ENCODE results near the gene FEM1A.
"Not testable (repeated sequence)": the region's sequence is repeated elsewhere in the genome, so short reads cannot be mapped to it uniquely, and the experiment has no call there.

The FEM1A gene

GRCh38 chr19:4791183-4792018, at the start of gene FEM1A:
Gene FEM1A, plus strand, starts transcription at chr19:4791734. Its CDS starts 121 bp downstream, at chr19:4791855.
- DNase-seq (ENCODE audit: low read depth in 1 of 2, low spot score in 1 of 2): peak; percentile 96 to 98

- no peak for DNase-seq (ENCODE audit: low read depth in 1 of 2, low spot score in 1 of 2)
Observed at GRCh38 chr19:4742723-4743646, 48.5 kb upstream of the FEM1A start.

- no peak for DNase-seq (ENCODE audit: low read depth in 1 of 2, low spot score in 1 of 2)
Observed at GRCh38 chr19:4744451-4745174, 46.9 kb upstream of the FEM1A start.

- DNase-seq (ENCODE audit: low read depth in 1 of 2, low spot score in 1 of 2): not testable (repeated sequence)
Observed at GRCh38 chr19:4745175-4745574, 46.4 kb upstream of the FEM1A start.

- DNase-seq (ENCODE audit: low read depth in 1 of 2, low spot score in 1 of 2): no peak
Observed at GRCh38 chr19:4745986-4746385, 45.5 kb upstream of the FEM1A start.

- DNase-seq (ENCODE audit: low read depth in 1 of 2, low spot score in 1 of 2): no peak
Observed at GRCh38 chr19:4748185-4748584, 43.3 kb upstream of the FEM1A start.

GRCh38 chr19:4748589-4748988, 42.9 kb upstream of the FEM1A start:
- no peak for DNase-seq (ENCODE audit: low read depth in 1 of 2, low spot score in 1 of 2)

- DNase-seq (ENCODE audit: low read depth in 1 of 2, low spot score in 1 of 2): no peak
Observed at GRCh38 chr19:4749870-4750590, 41.5 kb upstream of the FEM1A start.

GRCh38 chr19:4754248-4754647, 37.3 kb upstream of the FEM1A start:
- no peak for DNase-seq (ENCODE audit: low read depth in 1 of 2, low spot score in 1 of 2)

GRCh38 chr19:4755459-4755858, 36.1 kb upstream of the FEM1A start:
- no peak for DNase-seq (ENCODE audit: low read depth in 1 of 2, low spot score in 1 of 2)

GRCh38 chr19:4758082-4758481, 33.5 kb upstream of the FEM1A start:
- no peak for DNase-seq (ENCODE audit: low read depth in 1 of 2, low spot score in 1 of 2)

- DNase-seq (ENCODE audit: low read depth in 1 of 2, low spot score in 1 of 2): no peak
Observed at GRCh38 chr19:4758659-4759058, 32.9 kb upstream of the FEM1A start.

- peak; percentile 7 to 24 for DNase-seq (ENCODE audit: low read depth in 1 of 2, low spot score in 1 of 2)
Observed at GRCh38 chr19:4759388-4760284, 31.9 kb upstream of the FEM1A start.

GRCh38 chr19:4760285-4760650, 31.3 kb upstream of the FEM1A start:
- DNase-seq (ENCODE audit: low read depth in 1 of 2, low spot score in 1 of 2): no peak

GRCh38 chr19:4763021-4763420, 28.5 kb upstream of the FEM1A start:
- no peak for DNase-seq (ENCODE audit: low read depth in 1 of 2, low spot score in 1 of 2)

GRCh38 chr19:4764393-4764660, 27.2 kb upstream of the FEM1A start:
- no peak for DNase-seq (ENCODE audit: low read depth in 1 of 2, low spot score in 1 of 2)

GRCh38 chr19:4768934-4769777, 22.4 kb upstream of the FEM1A start:
- DNase-seq (ENCODE audit: low read depth in 1 of 2, low spot score in 1 of 2): peak; percentile 47 to 60

- DNase-seq (ENCODE audit: low read depth in 1 of 2, low spot score in 1 of 2): no peak
Observed at GRCh38 chr19:4772566-4772965, 19.0 kb upstream of the FEM1A start.

GRCh38 chr19:4773047-4773640, 18.4 kb upstream of the FEM1A start:
- no peak for DNase-seq (ENCODE audit: low read depth in 1 of 2, low spot score in 1 of 2)
